HG03469 (cell line): ENCODE data around the gene SLC35D2.
"Not testable (repeated sequence)": the region's sequence is repeated elsewhere in the genome, so short reads cannot be mapped to it uniquely, and the experiment has no call there.

Source experiments
- ATAC-seq: cut with Tn5 transposase; IDR thresholded peaks from one replicate; pipeline ENCODE4 v1.9.1; 2021; ENCODE audit warnings: mild to moderate bottlenecking, moderate library complexity, moderate number of reproducible peaks; ENCODE audit not compliant: unreplicated experiment

The SLC35D2 gene

GRCh38 chr9:96362119-96362518 is 21.4 kb downstream of the SLC35D2 start:
- not testable (repeated sequence) for ATAC-seq

- no peak for ATAC-seq
Observed at GRCh38 chr9:96361668-96362067, 21.8 kb downstream of the SLC35D2 start.

- no peak for ATAC-seq
Observed at GRCh38 chr9:96360976-96361375, 22.5 kb downstream of the SLC35D2 start.

GRCh38 chr9:96360523-96360922 is 23.0 kb downstream of the SLC35D2 start:
- ATAC-seq: not testable (repeated sequence)

GRCh38 chr9:96350866-96351265 is 32.6 kb downstream of the SLC35D2 start:
- no peak for ATAC-seq

- ATAC-seq: no peak
Observed at GRCh38 chr9:96348261-96348660, 35.2 kb downstream of the SLC35D2 start.

GRCh38 chr9:96345551-96345950 is 38.0 kb downstream of the SLC35D2 start:
- ATAC-seq: no peak

- no peak for ATAC-seq
Observed at GRCh38 chr9:96344458-96345180, 38.9 kb downstream of the SLC35D2 start.

- ATAC-seq: no peak
Observed at GRCh38 chr9:96343515-96344360, 39.8 kb downstream of the SLC35D2 start.

GRCh38 chr9:96342571-96343245 is 40.8 kb downstream of the SLC35D2 start:
- no peak for ATAC-seq

GRCh38 chr9:96340707-96341106 is 42.8 kb downstream of the SLC35D2 start:
- no peak for ATAC-seq

- no peak for ATAC-seq
Observed at GRCh38 chr9:96338299-96338698, 45.2 kb downstream of the SLC35D2 start.

GRCh38 chr9:96333958-96334357 is 49.6 kb downstream of the SLC35D2 start:
- ATAC-seq: no peak

- ATAC-seq: no peak
Observed at GRCh38 chr9:96331236-96331947, 52.1 kb downstream of the SLC35D2 start.

GRCh38 chr9:96327694-96328352 is 55.7 kb downstream of the SLC35D2 start:
- no peak for ATAC-seq

- ATAC-seq: no peak
Observed at GRCh38 chr9:96323169-96323568, 60.3 kb downstream of the SLC35D2 start.

GRCh38 chr9:96322736-96323135 is 60.8 kb downstream of the SLC35D2 start:
- ATAC-seq: not testable (repeated sequence)

- ATAC-seq: not testable (repeated sequence)
Observed at GRCh38 chr9:96322210-96322609, 61.3 kb downstream of the SLC35D2 start.

GRCh38 chr9:96321515-96321914 is 62.0 kb downstream of the SLC35D2 start:
- ATAC-seq: no peak

- no peak for ATAC-seq
Observed at GRCh38 chr9:96320749-96321280, 62.7 kb downstream of the SLC35D2 start.
